Tibial nerve (tissue), 4 donors: ENCODE measurements around the gene GUCY1A1.

ENCODE experiments used
- EP300 ChIP-seq, 2 donors: sonication (generic); formaldehyde crosslinking; IDR thresholded peaks; one replicate each; pipeline ENCODE4 v1.6.1; 2017; ENCODE audit warnings: antibody characterized with exemption in 2 of 2, mild to moderate bottlenecking in 1 of 2
- TF ChIP-seq, protein P1 (sequence below), 5 experiments: fragments of 200-600 bp in 3 of 5; fragments of 450-650 bp in 2 of 5; sonication (generic) in 3 of 5; IDR thresholded peaks; one replicate each; pipeline ENCODE4 v1.5.1; 2016 to 2019; ENCODE audit warnings: antibody characterized with exemption in 5 of 5, mild to moderate bottlenecking in 3 of 5, moderate library complexity in 2 of 5

DNA sequence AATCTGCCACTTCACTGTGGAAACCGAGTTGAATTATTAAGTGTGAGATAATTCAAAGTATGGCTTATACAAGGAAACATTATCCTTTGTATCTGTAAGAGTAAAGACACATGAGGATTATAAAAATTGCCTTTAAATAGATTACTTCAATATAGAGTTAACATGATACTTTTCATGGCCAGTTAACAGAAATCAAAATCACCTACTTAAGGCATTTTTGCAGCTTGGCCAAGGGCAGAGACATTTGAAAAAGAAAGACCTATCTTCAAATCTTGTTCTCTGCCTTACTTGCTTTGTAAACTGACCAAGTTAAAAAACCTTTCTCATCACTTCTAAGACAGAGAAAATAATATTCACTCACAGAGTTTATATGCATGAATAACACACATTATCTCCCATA lies 47.3 kb downstream of the GUCY1A1 start:
- TF ChIP-seq, protein P1, sequence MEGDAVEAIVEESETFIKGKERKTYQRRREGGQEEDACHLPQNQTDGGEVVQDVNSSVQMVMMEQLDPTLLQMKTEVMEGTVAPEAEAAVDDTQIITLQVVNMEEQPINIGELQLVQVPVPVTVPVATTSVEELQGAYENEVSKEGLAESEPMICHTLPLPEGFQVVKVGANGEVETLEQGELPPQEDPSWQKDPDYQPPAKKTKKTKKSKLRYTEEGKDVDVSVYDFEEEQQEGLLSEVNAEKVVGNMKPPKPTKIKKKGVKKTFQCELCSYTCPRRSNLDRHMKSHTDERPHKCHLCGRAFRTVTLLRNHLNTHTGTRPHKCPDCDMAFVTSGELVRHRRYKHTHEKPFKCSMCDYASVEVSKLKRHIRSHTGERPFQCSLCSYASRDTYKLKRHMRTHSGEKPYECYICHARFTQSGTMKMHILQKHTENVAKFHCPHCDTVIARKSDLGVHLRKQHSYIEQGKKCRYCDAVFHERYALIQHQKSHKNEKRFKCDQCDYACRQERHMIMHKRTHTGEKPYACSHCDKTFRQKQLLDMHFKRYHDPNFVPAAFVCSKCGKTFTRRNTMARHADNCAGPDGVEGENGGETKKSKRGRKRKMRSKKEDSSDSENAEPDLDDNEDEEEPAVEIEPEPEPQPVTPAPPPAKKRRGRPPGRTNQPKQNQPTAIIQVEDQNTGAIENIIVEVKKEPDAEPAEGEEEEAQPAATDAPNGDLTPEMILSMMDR (IDR thresholded peaks at IDR 0.05) = no peak
- TF ChIP-seq EP300 (IDR thresholded peaks at IDR 0.05) = no peak
